Keratinocyte (primary cell): Measurements from ENCODE around the gene ALCAM. TPM values are rescaled to one million over a fixed set of nuclear protein-coding genes. Genes with fewer than 3 reads are reported as not detected.

Experiments used
- DNase-seq: peaks from one replicate; pipeline ENCODE4 v3.0.0-alpha.2; 2011; ENCODE audit warnings: low read depth, missing footprints, low spot score
- FAIRE-seq: peaks from 2 replicates; lab custom pipeline; 2011; peaks lifted over from hg19 to GRCh38; lab: Jason Lieb, UNC
- H2AFZ ChIP-seq: 2 replicates; pipeline ENCODE4 v1.6.0; 2012; ENCODE audit warnings: low read length, control low read depth, inconsistent platforms; ENCODE audit not compliant: control insufficient read depth
- H3K27ac ChIP-seq: 2 replicates; pipeline ENCODE4 v1.5.1; 2011; ENCODE audit warnings: low read length; ENCODE audit not compliant: control insufficient read depth, insufficient read depth
- H3K27me3 ChIP-seq: 3 replicates; pipeline ENCODE4 v1.6.0; 2011; ENCODE audit warnings: low read length; ENCODE audit not compliant: control insufficient read depth, insufficient read depth; ENCODE audit errors: extremely low read depth
- H3K36me3 ChIP-seq, 2 experiments: 2 replicates in 1 of 2; 3 replicates in 1 of 2; pipeline ENCODE4 v1.5.1; 2011; ENCODE audit warnings: low read length in 2 of 2, mild to moderate bottlenecking in 1 of 2; ENCODE audit not compliant: control insufficient read depth in 2 of 2, insufficient read depth in 2 of 2; ENCODE audit errors: extremely low read depth in 1 of 2
- H3K4me1 ChIP-seq: 3 replicates; pipeline ENCODE4 v1.5.1; 2011; ENCODE audit warnings: low read length; ENCODE audit not compliant: control insufficient read depth, insufficient read depth; ENCODE audit errors: extremely low read depth
- H3K4me2 ChIP-seq: 3 replicates; pipeline ENCODE4 v1.6.0; 2011; ENCODE audit warnings: low read depth, low read length; ENCODE audit not compliant: control insufficient read depth, insufficient read depth; ENCODE audit errors: extremely low read depth
- H3K4me3 ChIP-seq, 3 experiments: fragments of 200-600 bp in 1 of 3; sonication (generic) in 1 of 3; 2 replicates in 2 of 3; 3 replicates in 1 of 3; pipeline ENCODE4 v1.5.1; 2011 to 2016; ENCODE audit warnings: low read length in 3 of 3, mild to moderate bottlenecking in 3 of 3, control low read depth in 2 of 3, inconsistent platforms in 1 of 3, low read depth in 1 of 3, mixed read lengths in 1 of 3, mixed run types in 1 of 3, moderate library complexity in 1 of 3; ENCODE audit not compliant: control insufficient read depth in 2 of 3, insufficient read depth in 2 of 3; ENCODE audit errors: extremely low read depth in 1 of 3
- H3K79me2 ChIP-seq: 2 replicates; pipeline ENCODE4 v1.6.0; 2012; ENCODE audit warnings: low read length; ENCODE audit not compliant: control insufficient read depth, insufficient read depth
- H3K9ac ChIP-seq: 3 replicates; pipeline ENCODE4 v1.6.0; 2011; ENCODE audit warnings: low read length; ENCODE audit not compliant: control insufficient read depth, insufficient read depth; ENCODE audit errors: extremely low read depth
- H3K9me1 ChIP-seq: 3 replicates; pipeline ENCODE4 v1.6.0; 2011; ENCODE audit warnings: low read length; ENCODE audit not compliant: control insufficient read depth, insufficient read depth; ENCODE audit errors: extremely low read depth
- H3K9me3 ChIP-seq: 2 replicates; pipeline ENCODE4 v1.5.1; 2012; ENCODE audit warnings: low read depth, low read length; ENCODE audit not compliant: control insufficient read depth
- H4K20me1 ChIP-seq: 3 replicates; pipeline ENCODE4 v1.6.0; 2011; ENCODE audit warnings: low read length; ENCODE audit not compliant: control insufficient read depth, insufficient read depth; ENCODE audit errors: extremely low read depth
- EZH2 ChIP-seq: IDR thresholded peaks from one replicate; pipeline ENCODE4 v1.6.1; 2012; ENCODE audit warnings: inconsistent platforms, mild to moderate bottlenecking, low read length, moderate library complexity
- dilution Hi-C: fragments of 300-500 bp; cut with MboI; formaldehyde crosslinking; loops from one replicate; pipeline ENCODE4 v1.7.0; 2020; ENCODE audit warnings: low sequenced_read_pairs; ENCODE audit not compliant: extremely low pct_ligation_motif_present
- polyA plus RNA-seq, 5 experiments: library from polyadenylated mRNA; depleted of rRNA in 3 of 5; stranded (reverse) in 3 of 5; stranded (forward) in 1 of 5; unstranded in 1 of 5; fragments of >200 nt; gene quantifications; 1 replicate in 1 of 5; 2 replicates in 3 of 5; 3 replicates in 1 of 5; pipeline versions ENCODE4 v1.2.1 to v1.2.3, GENCODE V29; 2011 to 2012; ENCODE audit warnings: missing spikeins in 2 of 5, low read depth in 1 of 5, low replicate concordance in 1 of 5
- TF ChIP-seq, protein P1 (sequence below), 3 experiments: IDR thresholded peaks in 1 of 3; conservative IDR thresholded peaks in 1 of 3; optimal IDR thresholded peaks in 1 of 3; 2 replicates in 2 of 3; 3 replicates in 1 of 3; pipeline versions ENCODE3 to v1.5.1; 2011; ENCODE audit warnings: low read length in 3 of 3, mild to moderate bottlenecking in 3 of 3, moderate library complexity in 2 of 3, control low read depth in 1 of 3, inconsistent platforms in 1 of 3; ENCODE audit not compliant: insufficient read depth in 2 of 3; ENCODE audit errors: extremely low read depth in 1 of 3

Gene ALCAM
- polyA plus RNA-seq, 1 donor (not counting 4 experiments of a cell fraction or from before 2014, with no cell fraction given) = 71.3 TPM

GRCh38 chr3:105343991-105344390 is 22.7 kb upstream of the ALCAM start:
- H3K4me2 ChIP-seq = no peak overlapping the region
- no peak for DNase-seq
- no peaks in the 10 kb centered on the region for H3K4me1 ChIP-seq
- no peaks in the 10 kb centered on the region for H3K9me3 ChIP-seq
- no peak overlapping the region for H3K9ac ChIP-seq
- dilution Hi-C loops = no loop called here
- H3K4me3 ChIP-seq = no peak overlapping the region
- no peaks in the 10 kb centered on the region for H4K20me1 ChIP-seq
- H3K27ac ChIP-seq = no peak overlapping the region
- H2AFZ ChIP-seq = no peak overlapping the region
- no peaks in the 10 kb centered on the region for H3K36me3 ChIP-seq
- no peaks in the 10 kb centered on the region for H3K27me3 ChIP-seq
- TF ChIP-seq EZH2 = no peak
- TF ChIP-seq, protein P1, sequence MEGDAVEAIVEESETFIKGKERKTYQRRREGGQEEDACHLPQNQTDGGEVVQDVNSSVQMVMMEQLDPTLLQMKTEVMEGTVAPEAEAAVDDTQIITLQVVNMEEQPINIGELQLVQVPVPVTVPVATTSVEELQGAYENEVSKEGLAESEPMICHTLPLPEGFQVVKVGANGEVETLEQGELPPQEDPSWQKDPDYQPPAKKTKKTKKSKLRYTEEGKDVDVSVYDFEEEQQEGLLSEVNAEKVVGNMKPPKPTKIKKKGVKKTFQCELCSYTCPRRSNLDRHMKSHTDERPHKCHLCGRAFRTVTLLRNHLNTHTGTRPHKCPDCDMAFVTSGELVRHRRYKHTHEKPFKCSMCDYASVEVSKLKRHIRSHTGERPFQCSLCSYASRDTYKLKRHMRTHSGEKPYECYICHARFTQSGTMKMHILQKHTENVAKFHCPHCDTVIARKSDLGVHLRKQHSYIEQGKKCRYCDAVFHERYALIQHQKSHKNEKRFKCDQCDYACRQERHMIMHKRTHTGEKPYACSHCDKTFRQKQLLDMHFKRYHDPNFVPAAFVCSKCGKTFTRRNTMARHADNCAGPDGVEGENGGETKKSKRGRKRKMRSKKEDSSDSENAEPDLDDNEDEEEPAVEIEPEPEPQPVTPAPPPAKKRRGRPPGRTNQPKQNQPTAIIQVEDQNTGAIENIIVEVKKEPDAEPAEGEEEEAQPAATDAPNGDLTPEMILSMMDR (optimal IDR thresholded peaks at IDR 0.05 in 1 of 3, IDR thresholded peaks at IDR 0.05 in 1 of 3, conservative IDR thresholded peaks at IDR 0.05 in 1 of 3; ENCODE audit: extremely low read depth in 1 of 3, insufficient read depth in 2 of 3, low read length in 3 of 3) = no peak
- no peak for FAIRE-seq
- no peaks in the 10 kb centered on the region for H3K9me1 ChIP-seq
- H3K79me2 ChIP-seq = no peaks in the 10 kb centered on the region

GRCh38 chr3:105345156-105345555 is 21.6 kb upstream of the ALCAM start:
- no peak for FAIRE-seq
- Histone ChIP-seq H3K4me3 (no peak overlapping the region), H3K36me3 (no peaks in the 10 kb centered on the region), H3K9me3 (no peaks in the 10 kb centered on the region), H3K4me2 (no peak overlapping the region), H3K4me1 (no peaks in the 10 kb centered on the region), H4K20me1 (no peaks in the 10 kb centered on the region), H3K79me2 (no peaks in the 10 kb centered on the region), H3K9ac (no peak overlapping the region), H3K9me1 (no peaks in the 10 kb centered on the region), H3K27ac (no peak overlapping the region), H2AFZ (no peak overlapping the region), H3K27me3 (no peaks in the 10 kb centered on the region)
- dilution Hi-C loops = no loop called here
- TF ChIP-seq, protein P1 (optimal IDR thresholded peaks at IDR 0.05 in 1 of 3, IDR thresholded peaks at IDR 0.05 in 1 of 3, conservative IDR thresholded peaks at IDR 0.05 in 1 of 3; ENCODE audit: extremely low read depth in 1 of 3, insufficient read depth in 2 of 3, low read length in 3 of 3) = no peak
- TF ChIP-seq EZH2 = no peak
- DNase-seq = no peak
